Tibial nerve (tissue), 3 donors: ENCODE measurements around the gene SLMAP.

Source experiments
- CTCF ChIP-seq, 5 experiments: fragments of 200-600 bp in 3 of 5; fragments of 450-650 bp in 2 of 5; sonication (generic) in 3 of 5; IDR thresholded peaks; one replicate each; pipeline ENCODE4 v1.5.1; 2016 to 2019; ENCODE audit warnings: antibody characterized with exemption in 5 of 5, mild to moderate bottlenecking in 3 of 5, moderate library complexity in 2 of 5
- POLR2A ChIP-seq, 2 donors: fragments of 450-650 bp; IDR thresholded peaks; one replicate each; pipeline ENCODE4 v1.6.1; 2017; ENCODE audit warnings: antibody characterized with exemption in 2 of 2, mild to moderate bottlenecking in 2 of 2, moderate library complexity in 2 of 2

GRCh38 chr3:57768595-57768994 lies 12.5 kb downstream of the SLMAP start:
- TF ChIP-seq CTCF (IDR thresholded peaks at IDR 0.05), result no peak
- TF ChIP-seq POLR2A (IDR thresholded peaks at IDR 0.05), result no peak
